Memory B cell (primary cell): ENCODE measurements around the gene ATP11A.
"Not testable (repeated sequence)": the region's sequence is repeated elsewhere in the genome, so short reads cannot be mapped to it uniquely, and the experiment has no call there.

Experiments used
- ATAC-seq: fragments of 150-1000 bp; cut with Tn5 transposase; 2 replicates; pipeline ENCODE4 v1.10.0; 2021; ENCODE audit warnings: low read depth, mild to moderate bottlenecking, moderate library complexity
- DNase-seq, 2 donors: peaks; one replicate each; pipeline ENCODE4 v3.0.0; 2022; ENCODE audit warnings: low spot score in 2 of 2
- H3K27ac Mint-ChIP-seq: one replicate; pipeline ENCODE4 v1.8.0; 2022; ENCODE audit warnings: mild to moderate bottlenecking, moderate library complexity, mixed read lengths
- H3K27me3 Mint-ChIP-seq: one replicate; pipeline ENCODE4 v1.8.0; 2022; ENCODE audit warnings: mixed read lengths
- H3K36me3 Mint-ChIP-seq: one replicate; pipeline ENCODE4 v1.8.0; 2022; ENCODE audit warnings: mild to moderate bottlenecking, mixed read lengths
- H3K4me1 Mint-ChIP-seq: one replicate; pipeline ENCODE4 v1.8.0; 2022; ENCODE audit warnings: mixed read lengths
- H3K4me3 Mint-ChIP-seq: one replicate; pipeline ENCODE4 v1.8.0; 2022; ENCODE audit warnings: mild to moderate bottlenecking, moderate library complexity, mixed read lengths
- H3K9me3 Mint-ChIP-seq: one replicate; pipeline ENCODE4 v1.8.0; 2022; ENCODE audit warnings: mixed read lengths

ATP11A gene

GRCh38 chr13:112854321-112854720 lies 164.5 kb downstream of the ATP11A start:
- Mint-ChIP-seq H3K4me3 (no peak overlapping the region), H3K9me3 (no peaks in the 10 kb centered on the region), H3K27ac (no peak overlapping the region), H3K4me1 (peaks cover 2% of the 10 kb centered on the region), H3K27me3 (no peaks in the 10 kb centered on the region), H3K36me3 (peaks cover 33% of the 10 kb centered on the region)
- ATAC-seq (no peak), DNase-seq (no peak)

GRCh38 chr13:112855859-112856258 lies 166.0 kb downstream of the ATP11A start:
- ATAC-seq, result no peak
- peaks cover 14% of the 10 kb centered on the region for H3K4me1 Mint-ChIP-seq
- peaks cover 30% of the 10 kb centered on the region for H3K36me3 Mint-ChIP-seq
- H3K27me3 Mint-ChIP-seq, result no peaks in the 10 kb centered on the region
- H3K4me3 Mint-ChIP-seq, result no peak overlapping the region
- DNase-seq, result no peak
- H3K27ac Mint-ChIP-seq, result no peak overlapping the region
- H3K9me3 Mint-ChIP-seq, result no peaks in the 10 kb centered on the region

- H3K27me3 Mint-ChIP-seq, result no peaks in the 10 kb centered on the region
- DNase-seq (no peak), ATAC-seq (no peak)
- no peaks in the 10 kb centered on the region for H3K9me3 Mint-ChIP-seq
- no peak overlapping the region for H3K27ac Mint-ChIP-seq
- peaks cover 28% of the 10 kb centered on the region for H3K36me3 Mint-ChIP-seq
- no peak overlapping the region for H3K4me3 Mint-ChIP-seq
- peaks cover 14% of the 10 kb centered on the region for H3K4me1 Mint-ChIP-seq
These were observed 168.2 kb downstream of the ATP11A start for GRCh38 chr13:112857914-112858490.

- H3K36me3 Mint-ChIP-seq, result peaks cover 22% of the 10 kb centered on the region
- no peak overlapping the region for H3K27ac Mint-ChIP-seq
- no peaks in the 10 kb centered on the region for H3K9me3 Mint-ChIP-seq
- peaks cover 13% of the 10 kb centered on the region for H3K4me1 Mint-ChIP-seq
- no peak overlapping the region for H3K4me3 Mint-ChIP-seq
- ATAC-seq (no peak), DNase-seq (no peak)
- no peaks in the 10 kb centered on the region for H3K27me3 Mint-ChIP-seq
These were observed 169.4 kb downstream of the ATP11A start for GRCh38 chr13:112859128-112859816.

GRCh38 chr13:112859817-112860190 lies 170.0 kb downstream of the ATP11A start:
- Mint-ChIP-seq H3K36me3 (peaks cover 19% of the 10 kb centered on the region), H3K4me1 (peaks cover 13% of the 10 kb centered on the region), H3K9me3 (no peaks in the 10 kb centered on the region), H3K27ac (no peak overlapping the region), H3K27me3 (no peaks in the 10 kb centered on the region), H3K4me3 (peak overlapping the region; percentile 11)
- DNase-seq (no peak), ATAC-seq (peak; percentile 81)

- DNase-seq, result no peak
- no peak overlapping the region for H3K27ac Mint-ChIP-seq
- H3K4me1 Mint-ChIP-seq, result peaks cover 13% of the 10 kb centered on the region
- H3K4me3 Mint-ChIP-seq, result no peak overlapping the region
- peaks cover 21% of the 10 kb centered on the region for H3K36me3 Mint-ChIP-seq
- ATAC-seq, result no peak
- no peaks in the 10 kb centered on the region for H3K27me3 Mint-ChIP-seq
- H3K9me3 Mint-ChIP-seq, result no peaks in the 10 kb centered on the region
These were observed 172.2 kb downstream of the ATP11A start for GRCh38 chr13:112861876-112862615.

- DNase-seq, H3K27ac Mint-ChIP-seq, H3K4me3 Mint-ChIP-seq, ATAC-seq, H3K27me3 Mint-ChIP-seq, H3K9me3 Mint-ChIP-seq: not testable (repeated sequence)
- H3K4me1 Mint-ChIP-seq, result peaks cover 13% of the 10 kb centered on the region
- H3K36me3 Mint-ChIP-seq, result peaks cover 18% of the 10 kb centered on the region
These were observed 173.5 kb downstream of the ATP11A start for GRCh38 chr13:112863356-112863755.

GRCh38 chr13:112865478-112865877 lies 175.6 kb downstream of the ATP11A start:
- not testable (repeated sequence) for H3K4me1 Mint-ChIP-seq, H3K9me3 Mint-ChIP-seq, DNase-seq

GRCh38 chr13:112867301-112867711 lies 177.5 kb downstream of the ATP11A start:
- no peaks in the 10 kb centered on the region for H3K4me1 Mint-ChIP-seq
- H3K27ac Mint-ChIP-seq, result no peak overlapping the region
- H3K9me3 Mint-ChIP-seq, result no peaks in the 10 kb centered on the region
- peaks cover 12% of the 10 kb centered on the region for H3K36me3 Mint-ChIP-seq
- no peaks in the 10 kb centered on the region for H3K27me3 Mint-ChIP-seq
- H3K4me3 Mint-ChIP-seq, result no peak overlapping the region
- DNase-seq (no peak), ATAC-seq (no peak)

More at GRCh38 chr13:112865478-112865877, 175.6 kb downstream of the ATP11A start:
- H3K27ac Mint-ChIP-seq, ATAC-seq, H3K27me3 Mint-ChIP-seq, H3K4me3 Mint-ChIP-seq: not testable (repeated sequence)
- peaks cover 21% of the 10 kb centered on the region for H3K36me3 Mint-ChIP-seq

- H3K27ac Mint-ChIP-seq, result no peak overlapping the region
- H3K36me3 Mint-ChIP-seq, result peaks cover 12% of the 10 kb centered on the region
- H3K4me3 Mint-ChIP-seq, result no peak overlapping the region
- ATAC-seq (no peak), DNase-seq (no peak)
- peaks cover 8% of the 10 kb centered on the region for H3K4me1 Mint-ChIP-seq
- no peaks in the 10 kb centered on the region for H3K27me3 Mint-ChIP-seq
- H3K9me3 Mint-ChIP-seq, result peaks cover 6% of the 10 kb centered on the region
These were observed 178.5 kb downstream of the ATP11A start for GRCh38 chr13:112868308-112868707.

- Mint-ChIP-seq H3K4me1 (peaks cover 15% of the 10 kb centered on the region), H3K9me3 (peaks cover 6% of the 10 kb centered on the region), H3K27ac (no peak overlapping the region), H3K36me3 (peaks cover 12% of the 10 kb centered on the region), H3K27me3 (no peaks in the 10 kb centered on the region), H3K4me3 (no peak overlapping the region)
- ATAC-seq, result no peak
- no peak for DNase-seq
These were observed 179.6 kb downstream of the ATP11A start for GRCh38 chr13:112869202-112870050.

GRCh38 chr13:112870051-112870331 lies 180.2 kb downstream of the ATP11A start:
- peaks cover 17% of the 10 kb centered on the region for H3K4me1 Mint-ChIP-seq
- no peak for ATAC-seq
- H3K9me3 Mint-ChIP-seq, result peaks cover 6% of the 10 kb centered on the region
- peaks cover 12% of the 10 kb centered on the region for H3K36me3 Mint-ChIP-seq
- no peak overlapping the region for H3K4me3 Mint-ChIP-seq
- no peaks in the 10 kb centered on the region for H3K27me3 Mint-ChIP-seq
- no peak for DNase-seq
- no peak overlapping the region for H3K27ac Mint-ChIP-seq

GRCh38 chr13:112870737-112871287 lies 181.0 kb downstream of the ATP11A start:
- DNase-seq (no peak), ATAC-seq (no peak)
- Mint-ChIP-seq H3K4me3 (no peak overlapping the region), H3K27me3 (no peaks in the 10 kb centered on the region), H3K9me3 (peaks cover 6% of the 10 kb centered on the region), H3K36me3 (peaks cover 14% of the 10 kb centered on the region), H3K4me1 (peaks cover 21% of the 10 kb centered on the region), H3K27ac (no peak overlapping the region)

- H3K27me3 Mint-ChIP-seq, result no peaks in the 10 kb centered on the region
- ATAC-seq, result no peak
- H3K27ac Mint-ChIP-seq, result no peak overlapping the region
- DNase-seq, result no peak
- H3K36me3 Mint-ChIP-seq, result peaks cover 9% of the 10 kb centered on the region
- peaks cover 6% of the 10 kb centered on the region for H3K9me3 Mint-ChIP-seq
- H3K4me1 Mint-ChIP-seq, result peaks cover 21% of the 10 kb centered on the region
- H3K4me3 Mint-ChIP-seq, result no peak overlapping the region
These were observed 181.9 kb downstream of the ATP11A start for GRCh38 chr13:112871742-112872141.
